ENCODE data around the gene TMPRSS5. TPM values are rescaled to one million over a fixed set of nuclear protein-coding genes. Genes with fewer than 3 reads are reported as not detected.

Gene TMPRSS5
- total RNA-seq, 1 donor from 2014 or later = 0.34 TPM

DNA sequence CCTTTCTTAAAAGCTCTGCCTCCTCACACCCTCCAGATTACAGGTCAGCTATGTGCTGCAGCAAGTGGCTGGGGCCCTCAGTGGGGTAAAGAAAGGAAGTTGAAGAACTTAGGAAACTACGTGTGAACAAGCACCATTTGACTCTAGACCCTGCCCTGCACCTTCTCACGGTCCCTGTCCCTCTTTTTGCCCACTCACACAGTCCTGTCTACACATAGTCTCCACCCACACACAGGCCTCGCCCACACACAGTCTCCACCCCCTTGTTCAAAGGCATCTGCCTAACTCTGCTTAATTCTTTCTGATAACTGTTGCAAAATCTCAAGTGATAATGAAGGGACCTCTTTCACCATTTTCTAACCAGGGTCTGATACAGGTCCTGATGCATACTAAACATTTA is 59.0 kb downstream of the TMPRSS5 start:
- no peak overlapping the region for H3K4me3 ChIP-seq (ENCODE audit: insufficient read depth, low read depth, low read length)
- TF ChIP-seq, protein P1, sequence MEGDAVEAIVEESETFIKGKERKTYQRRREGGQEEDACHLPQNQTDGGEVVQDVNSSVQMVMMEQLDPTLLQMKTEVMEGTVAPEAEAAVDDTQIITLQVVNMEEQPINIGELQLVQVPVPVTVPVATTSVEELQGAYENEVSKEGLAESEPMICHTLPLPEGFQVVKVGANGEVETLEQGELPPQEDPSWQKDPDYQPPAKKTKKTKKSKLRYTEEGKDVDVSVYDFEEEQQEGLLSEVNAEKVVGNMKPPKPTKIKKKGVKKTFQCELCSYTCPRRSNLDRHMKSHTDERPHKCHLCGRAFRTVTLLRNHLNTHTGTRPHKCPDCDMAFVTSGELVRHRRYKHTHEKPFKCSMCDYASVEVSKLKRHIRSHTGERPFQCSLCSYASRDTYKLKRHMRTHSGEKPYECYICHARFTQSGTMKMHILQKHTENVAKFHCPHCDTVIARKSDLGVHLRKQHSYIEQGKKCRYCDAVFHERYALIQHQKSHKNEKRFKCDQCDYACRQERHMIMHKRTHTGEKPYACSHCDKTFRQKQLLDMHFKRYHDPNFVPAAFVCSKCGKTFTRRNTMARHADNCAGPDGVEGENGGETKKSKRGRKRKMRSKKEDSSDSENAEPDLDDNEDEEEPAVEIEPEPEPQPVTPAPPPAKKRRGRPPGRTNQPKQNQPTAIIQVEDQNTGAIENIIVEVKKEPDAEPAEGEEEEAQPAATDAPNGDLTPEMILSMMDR (IDR thresholded peaks at IDR 0.05; ENCODE audit: insufficient read depth, low read depth, low read length) = no peak
- no peak for TF ChIP-seq EZH2 (IDR thresholded peaks at IDR 0.05; ENCODE audit: insufficient read depth, low read length)
- Mint-ChIP-seq H3K36me3 (ENCODE audit: low read depth, unreplicated experiment) (no peaks in the 10 kb centered on the region), H3K4me1 (ENCODE audit: low read depth, unreplicated experiment) (peaks cover 10% of the 10 kb centered on the region), H3K27ac (ENCODE audit: unreplicated experiment) (no peak overlapping the region), H3K4me3 (ENCODE audit: unreplicated experiment) (no peak overlapping the region), H3K27me3 (ENCODE audit: low read depth, unreplicated experiment) (peaks cover 8% of the 10 kb centered on the region), H3K9me3 (ENCODE audit: unreplicated experiment) (peaks cover 10% of the 10 kb centered on the region)
- H3K79me2 ChIP-seq (ENCODE audit: insufficient read depth, low read length) = no peaks in the 10 kb centered on the region
- H3K4me2 ChIP-seq (ENCODE audit: low read length) = no peak overlapping the region
- H3K36me3 ChIP-seq (ENCODE audit: insufficient read depth, low read length) = no peaks in the 10 kb centered on the region
- no peak overlapping the region for H3K27ac ChIP-seq (ENCODE audit: low read depth, low read length)
- FAIRE-seq = no peak
- H4K20me1 ChIP-seq (ENCODE audit: insufficient read depth, low read length) = no peaks in the 10 kb centered on the region
- no peak overlapping the region for H2AFZ ChIP-seq (ENCODE audit: low read depth, low read length)
- H3K27me3 ChIP-seq (ENCODE audit: insufficient read depth, low read length) = no peaks in the 10 kb centered on the region
- no peak for DNase-seq (ENCODE audit: low read depth)
- H3K9ac ChIP-seq (ENCODE audit: low read length) = no peak overlapping the region
- no peaks in the 10 kb centered on the region for H3K9me3 ChIP-seq (ENCODE audit: insufficient read depth, low read depth, low read length)
- no peaks in the 10 kb centered on the region for H3K4me1 ChIP-seq (ENCODE audit: insufficient read depth, low read length)

DNA sequence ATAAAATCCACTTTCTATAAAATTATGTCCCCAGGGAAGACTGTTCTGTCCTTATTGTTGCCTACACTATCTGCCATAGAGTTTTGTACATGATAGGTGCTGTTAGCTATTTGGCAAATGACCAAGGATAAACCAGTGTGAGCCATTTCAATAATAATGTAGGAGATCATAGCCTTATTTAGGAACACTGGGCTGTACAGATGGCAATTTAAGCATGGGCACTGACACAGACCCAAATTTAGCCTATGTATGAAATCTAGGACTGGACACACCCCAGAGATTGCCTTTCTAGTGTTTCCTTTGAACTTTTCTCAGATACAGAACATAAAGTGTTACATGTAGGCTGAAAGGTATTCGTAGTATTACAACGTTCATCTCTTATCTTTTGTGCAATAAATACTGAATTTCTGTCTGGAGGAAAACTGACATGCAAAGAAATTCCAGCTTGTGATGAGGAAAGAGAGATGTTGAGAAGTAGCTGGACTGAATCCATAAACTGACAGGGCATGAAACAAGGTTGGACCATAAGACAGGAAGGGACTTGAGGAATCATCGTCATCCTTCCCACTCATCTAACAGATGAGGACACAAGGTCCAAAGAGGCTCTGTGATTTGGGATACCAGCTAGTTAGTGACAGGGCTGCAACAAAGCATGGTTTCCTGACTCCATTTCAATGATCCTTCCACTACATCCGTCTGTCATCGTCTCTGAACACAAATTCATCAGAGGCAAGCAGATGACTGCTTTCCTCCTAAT is 60.3 kb downstream of the TMPRSS5 start:
- no peaks in the 10 kb centered on the region for H3K9me3 ChIP-seq (ENCODE audit: insufficient read depth, low read depth, low read length)
- Mint-ChIP-seq H3K27me3 (ENCODE audit: low read depth, unreplicated experiment) (peaks cover 19% of the 10 kb centered on the region), H3K9me3 (ENCODE audit: unreplicated experiment) (peaks cover 4% of the 10 kb centered on the region), H3K36me3 (ENCODE audit: low read depth, unreplicated experiment) (no peaks in the 10 kb centered on the region), H3K4me1 (ENCODE audit: low read depth, unreplicated experiment) (peaks cover 10% of the 10 kb centered on the region), H3K4me3 (ENCODE audit: unreplicated experiment) (no peak overlapping the region), H3K27ac (ENCODE audit: unreplicated experiment) (no peak overlapping the region)
- no peak overlapping the region for H3K4me3 ChIP-seq (ENCODE audit: insufficient read depth, low read depth, low read length)
- no peaks in the 10 kb centered on the region for H3K36me3 ChIP-seq (ENCODE audit: insufficient read depth, low read length)
- H2AFZ ChIP-seq (ENCODE audit: low read depth, low read length) = no peak overlapping the region
- DNase-seq (ENCODE audit: low read depth) (no peak), FAIRE-seq (no peak)
- TF ChIP-seq EZH2 (IDR thresholded peaks at IDR 0.05; ENCODE audit: insufficient read depth, low read length) = no peak
- TF ChIP-seq, protein P1 (IDR thresholded peaks at IDR 0.05; ENCODE audit: insufficient read depth, low read depth, low read length) = no peak
- no peak overlapping the region for H3K9ac ChIP-seq (ENCODE audit: low read length)
- no peaks in the 10 kb centered on the region for H4K20me1 ChIP-seq (ENCODE audit: insufficient read depth, low read length)
- H3K4me1 ChIP-seq (ENCODE audit: insufficient read depth, low read length) = no peaks in the 10 kb centered on the region
- no peaks in the 10 kb centered on the region for H3K27me3 ChIP-seq (ENCODE audit: insufficient read depth, low read length)
- H3K79me2 ChIP-seq (ENCODE audit: insufficient read depth, low read length) = no peaks in the 10 kb centered on the region
- no peak overlapping the region for H3K4me2 ChIP-seq (ENCODE audit: low read length)
- no peak overlapping the region for H3K27ac ChIP-seq (ENCODE audit: low read depth, low read length)

DNA sequence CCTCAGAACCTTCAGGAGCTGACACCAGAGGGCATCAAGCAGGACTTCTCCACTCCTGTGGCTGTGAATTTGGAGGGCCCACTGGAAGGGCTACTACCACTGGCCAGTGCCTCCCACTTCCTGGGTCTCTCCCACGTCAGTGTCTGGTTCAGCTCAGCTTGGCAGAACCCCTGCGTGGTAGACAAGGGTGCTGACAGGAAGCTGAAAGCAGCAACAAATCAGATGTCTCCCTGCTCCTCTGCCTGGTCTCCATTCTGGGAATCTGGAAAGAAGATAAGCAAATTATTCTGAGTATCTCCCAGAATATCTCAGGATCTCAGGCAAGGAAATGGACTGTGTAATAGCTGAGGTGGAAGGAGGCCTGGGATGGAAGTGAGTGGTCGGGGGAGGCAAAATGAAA is 61.5 kb downstream of the TMPRSS5 start:
- H3K27ac ChIP-seq (ENCODE audit: low read depth, low read length) = no peak overlapping the region
- H4K20me1 ChIP-seq (ENCODE audit: insufficient read depth, low read length) = no peaks in the 10 kb centered on the region
- no peaks in the 10 kb centered on the region for H3K4me1 ChIP-seq (ENCODE audit: insufficient read depth, low read length)
- Mint-ChIP-seq H3K27ac (ENCODE audit: unreplicated experiment) (no peak overlapping the region), H3K27me3 (ENCODE audit: low read depth, unreplicated experiment) (peaks cover 22% of the 10 kb centered on the region), H3K36me3 (ENCODE audit: low read depth, unreplicated experiment) (no peaks in the 10 kb centered on the region), H3K4me1 (ENCODE audit: low read depth, unreplicated experiment) (peaks cover 10% of the 10 kb centered on the region), H3K4me3 (ENCODE audit: unreplicated experiment) (no peak overlapping the region), H3K9me3 (ENCODE audit: unreplicated experiment) (peaks cover 10% of the 10 kb centered on the region)
- no peaks in the 10 kb centered on the region for H3K9me3 ChIP-seq (ENCODE audit: insufficient read depth, low read depth, low read length)
- no peak overlapping the region for H3K4me2 ChIP-seq (ENCODE audit: low read length)
- no peak overlapping the region for H2AFZ ChIP-seq (ENCODE audit: low read depth, low read length)
- no peak for TF ChIP-seq EZH2 (IDR thresholded peaks at IDR 0.05; ENCODE audit: insufficient read depth, low read length)
- TF ChIP-seq, protein P1 (IDR thresholded peaks at IDR 0.05; ENCODE audit: insufficient read depth, low read depth, low read length) = no peak
- DNase-seq (ENCODE audit: low read depth) (no peak), FAIRE-seq (no peak)
- H3K4me3 ChIP-seq (ENCODE audit: insufficient read depth, low read depth, low read length) = no peak overlapping the region
- H3K27me3 ChIP-seq (ENCODE audit: insufficient read depth, low read length) = no peaks in the 10 kb centered on the region
- no peak overlapping the region for H3K9ac ChIP-seq (ENCODE audit: low read length)
- no peaks in the 10 kb centered on the region for H3K36me3 ChIP-seq (ENCODE audit: insufficient read depth, low read length)
- H3K79me2 ChIP-seq (ENCODE audit: insufficient read depth, low read length) = no peaks in the 10 kb centered on the region
